Measurements from ENCODE around the gene ST6GAL2.

Gene ST6GAL2

GRCh38 chr2:106882673-106883072 lies 3.3 kb downstream of the ST6GAL2 start:
- DNase-seq (ENCODE audit: low read depth), result no peak
- no peak overlapping the region for H3K4me3 ChIP-seq (ENCODE audit: low read depth, low read length)
- no peak for TF ChIP-seq CTCF (IDR thresholded peaks at IDR 0.05; ENCODE audit: low read depth, low read length, missing control alignments)

- no peak for TF ChIP-seq CTCF (IDR thresholded peaks at IDR 0.05; ENCODE audit: low read depth, low read length, missing control alignments)
Observed at GRCh38 chr2:106878206-106878605, 7.8 kb downstream of the ST6GAL2 start.

GRCh38 chr2:106876699-106877098 lies 9.3 kb downstream of the ST6GAL2 start:
- no peak overlapping the region for H3K4me3 ChIP-seq (ENCODE audit: low read depth, low read length)
- DNase-seq (ENCODE audit: low read depth), result no peak
- no peak for TF ChIP-seq CTCF (IDR thresholded peaks at IDR 0.05; ENCODE audit: low read depth, low read length, missing control alignments)

More at GRCh38 chr2:106878206-106878605, 7.8 kb downstream of the ST6GAL2 start:
- H3K4me3 ChIP-seq (ENCODE audit: low read depth, low read length), result no peak overlapping the region
- no peak for DNase-seq (ENCODE audit: low read depth)

- H3K4me3 ChIP-seq (ENCODE audit: low read depth, low read length), result no peak overlapping the region
- DNase-seq (ENCODE audit: low read depth), result no peak
- no peak for TF ChIP-seq CTCF (IDR thresholded peaks at IDR 0.05; ENCODE audit: low read depth, low read length, missing control alignments)
Observed at GRCh38 chr2:106869512-106870275, 16.3 kb downstream of the ST6GAL2 start.

GRCh38 chr2:106868275-106868674 lies 17.7 kb downstream of the ST6GAL2 start:
- no peak for DNase-seq (ENCODE audit: low read depth)
- H3K4me3 ChIP-seq (ENCODE audit: low read depth, low read length), result no peak overlapping the region
- peak; percentile 22 for TF ChIP-seq CTCF (IDR thresholded peaks at IDR 0.05; ENCODE audit: low read depth, low read length, missing control alignments)

- DNase-seq (ENCODE audit: low read depth), result no peak
- H3K4me3 ChIP-seq (ENCODE audit: low read depth, low read length), result no peak overlapping the region
- TF ChIP-seq CTCF (IDR thresholded peaks at IDR 0.05; ENCODE audit: low read depth, low read length, missing control alignments), result no peak
Observed at GRCh38 chr2:106867196-106867953, 18.6 kb downstream of the ST6GAL2 start.

Data from GM12864 (cell line).